ENCODE data around the gene HES5.

Gene HES5

DNA sequence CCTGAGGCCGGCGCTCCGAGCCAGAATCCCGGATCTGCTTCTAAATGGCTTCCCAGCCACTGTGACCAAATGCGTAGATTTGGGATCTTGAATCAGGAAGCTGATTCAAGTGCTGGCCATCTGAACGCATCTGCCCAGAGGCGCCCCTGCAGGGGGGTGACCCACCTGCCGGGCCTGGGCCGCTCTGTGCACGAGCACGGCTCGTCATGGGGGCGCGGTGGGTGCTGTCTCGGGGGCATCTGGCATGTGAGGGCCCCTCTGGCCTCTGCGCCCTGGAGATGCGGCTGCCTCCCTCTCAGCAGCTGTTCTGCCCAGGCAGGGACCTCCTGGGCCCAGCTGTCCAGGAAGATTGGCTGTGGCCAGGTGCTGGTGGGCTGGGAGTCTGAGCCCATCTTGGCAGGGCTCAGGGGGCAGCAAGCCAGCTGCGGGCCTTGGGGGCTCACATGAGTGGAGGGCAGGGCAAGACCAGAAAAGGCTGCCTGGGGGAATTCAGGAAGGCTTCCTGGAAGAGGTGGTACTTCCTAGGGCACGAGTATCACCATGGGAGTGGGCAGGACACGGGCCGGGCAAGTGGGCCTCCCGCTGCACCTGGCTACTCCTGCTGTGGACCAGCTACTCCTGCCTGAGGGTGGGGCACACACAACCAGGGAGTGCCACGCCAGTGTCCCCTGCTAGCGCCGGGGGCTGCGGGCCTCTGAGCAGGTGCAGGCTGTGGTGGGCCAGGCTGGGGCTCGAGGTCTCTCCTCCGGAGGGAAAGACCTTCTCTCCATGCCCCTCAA, 28.8 kb downstream of the HES5 start:
- DNase-seq (ENCODE audit: low read depth, low spot score) = no peak

- DNase-seq (ENCODE audit: low read depth, low spot score) = no peak
Measured at GRCh38 chr1:2499986-2500596, 30.0 kb downstream of the HES5 start.

DNA sequence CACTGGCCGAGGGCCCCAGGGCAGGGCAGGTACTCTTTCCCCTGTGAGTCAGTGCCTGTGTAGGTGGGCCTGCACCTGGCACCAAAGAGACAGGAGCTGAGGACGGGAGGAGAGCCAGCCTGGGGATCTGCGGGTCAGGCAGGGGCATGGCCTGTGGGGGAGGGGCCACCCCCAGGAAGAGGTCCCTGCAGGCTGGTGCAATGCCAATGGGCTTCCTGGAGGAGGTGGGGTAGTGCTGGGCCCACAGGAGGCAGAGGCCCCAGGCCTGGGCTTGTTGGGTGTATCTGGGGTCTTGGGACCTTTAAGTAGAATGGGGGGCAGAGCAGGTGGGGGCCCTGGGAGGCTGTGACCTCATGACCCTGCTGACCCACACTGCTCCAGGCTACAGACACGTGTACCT, 30.8 kb downstream of the HES5 start:
- no peak for DNase-seq (ENCODE audit: low read depth, low spot score)

GRCh38 chr1:2498648-2499047, 31.4 kb downstream of the HES5 start:
- no peak for DNase-seq (ENCODE audit: low read depth, low spot score)

DNA sequence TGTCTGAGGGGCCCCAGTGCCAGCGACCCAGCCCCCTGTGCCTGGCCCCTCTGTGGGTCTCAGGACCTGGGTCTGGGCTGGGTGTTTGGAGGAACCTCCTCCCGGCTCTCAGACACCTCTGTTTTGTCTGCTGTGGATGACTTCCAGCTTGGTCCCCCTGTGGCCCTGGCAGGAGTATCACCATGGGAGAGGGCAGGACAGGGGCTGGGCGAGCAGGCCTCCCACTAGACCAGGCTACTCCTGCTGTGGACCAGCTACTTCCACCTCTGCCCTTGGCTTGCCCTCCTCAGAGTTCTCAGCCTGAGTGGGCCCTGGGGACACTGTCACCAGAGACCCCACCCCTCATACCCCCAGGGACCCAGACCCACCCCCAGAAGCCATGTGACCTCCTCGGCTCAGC, 32.2 kb downstream of the HES5 start:
- DNase-seq (ENCODE audit: low read depth, low spot score) = no peak

GRCh38 chr1:2496746-2497145, 33.3 kb downstream of the HES5 start:
- DNase-seq (ENCODE audit: low read depth, low spot score) = no peak

DNA sequence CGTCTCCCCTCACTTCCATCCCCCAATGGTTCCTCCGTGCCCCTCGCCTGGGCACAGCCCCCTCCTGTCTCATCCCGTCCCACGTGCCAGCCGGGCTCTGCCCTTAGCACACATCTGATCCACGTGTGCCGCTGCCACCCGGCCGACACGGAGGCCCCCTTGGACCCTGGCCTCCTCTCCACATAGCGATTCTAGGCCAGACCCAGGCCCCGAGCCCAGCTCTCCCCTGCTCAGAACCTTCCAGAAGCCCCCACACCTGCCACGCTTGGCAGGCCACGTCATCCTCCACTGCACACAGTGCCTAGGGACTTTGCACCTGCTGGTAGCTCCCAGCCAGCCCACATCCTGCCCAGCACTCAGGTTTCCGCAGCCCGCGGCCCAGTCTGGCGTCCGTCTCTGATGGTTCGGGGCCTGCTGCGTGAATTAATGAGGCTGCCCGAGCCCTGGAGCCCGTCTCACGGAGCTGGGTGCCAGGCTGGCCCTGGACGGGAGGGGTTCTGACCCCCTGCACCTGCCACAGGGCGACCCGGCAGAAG, 33.9 kb downstream of the HES5 start:
- DNase-seq (ENCODE audit: low read depth, low spot score) = no peak

GRCh38 chr1:2495546-2495945, 34.5 kb downstream of the HES5 start:
- no peak for DNase-seq (ENCODE audit: low read depth, low spot score)

DNA sequence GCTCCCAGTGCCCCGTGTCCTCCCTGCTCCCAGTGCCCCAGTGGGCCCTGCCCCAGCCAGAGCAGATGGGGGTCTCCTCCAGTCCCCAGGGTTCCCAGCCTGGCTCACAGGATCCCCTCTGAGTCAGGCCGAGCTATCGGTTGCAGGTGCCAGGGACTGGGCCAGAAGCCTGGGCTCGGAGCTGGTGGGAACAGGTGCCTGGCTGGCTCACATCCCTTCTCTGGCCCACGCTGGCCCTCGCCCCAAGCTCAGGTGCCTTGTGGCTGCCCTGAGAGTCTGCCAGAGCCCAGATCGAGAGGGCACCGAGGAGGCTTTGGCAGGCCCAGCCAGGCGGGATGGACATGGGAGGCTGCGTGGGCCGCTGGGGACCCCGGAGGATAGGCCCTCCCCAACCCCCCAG, 35.0 kb downstream of the HES5 start:
- DNase-seq (ENCODE audit: low read depth, low spot score) = no peak

- peak; percentile 68 for DNase-seq (ENCODE audit: low read depth, low spot score)
Measured at GRCh38 chr1:2494323-2494693, 35.8 kb downstream of the HES5 start.

GRCh38 chr1:2493691-2494322, 36.3 kb downstream of the HES5 start:
- no peak for DNase-seq (ENCODE audit: low read depth, low spot score)

- DNase-seq (ENCODE audit: low read depth, low spot score) = no peak
Measured at GRCh38 chr1:2493218-2493617, 36.8 kb downstream of the HES5 start.

DNA sequence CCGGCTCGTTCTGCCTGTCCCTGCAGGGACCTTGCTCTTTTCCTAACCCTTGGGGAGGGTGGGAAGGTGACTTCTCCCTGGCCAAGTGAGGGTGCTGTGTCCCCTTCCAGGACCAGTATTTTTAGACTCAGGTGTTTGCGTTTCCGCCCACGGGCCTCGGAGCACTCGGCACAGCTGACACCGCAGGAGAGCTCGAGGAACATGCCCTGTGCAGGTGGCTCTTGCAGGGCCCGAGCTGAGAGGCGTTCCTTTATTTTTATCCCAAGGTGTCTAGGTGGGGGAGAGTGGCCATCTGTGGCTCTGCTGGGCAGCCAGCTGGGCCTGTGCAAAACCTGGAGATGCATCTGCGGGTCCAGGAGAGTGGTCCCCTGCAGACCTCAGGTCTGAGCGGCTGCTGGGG, 38.0 kb downstream of the HES5 start:
- no peak for DNase-seq (ENCODE audit: low read depth, low spot score)

DNA sequence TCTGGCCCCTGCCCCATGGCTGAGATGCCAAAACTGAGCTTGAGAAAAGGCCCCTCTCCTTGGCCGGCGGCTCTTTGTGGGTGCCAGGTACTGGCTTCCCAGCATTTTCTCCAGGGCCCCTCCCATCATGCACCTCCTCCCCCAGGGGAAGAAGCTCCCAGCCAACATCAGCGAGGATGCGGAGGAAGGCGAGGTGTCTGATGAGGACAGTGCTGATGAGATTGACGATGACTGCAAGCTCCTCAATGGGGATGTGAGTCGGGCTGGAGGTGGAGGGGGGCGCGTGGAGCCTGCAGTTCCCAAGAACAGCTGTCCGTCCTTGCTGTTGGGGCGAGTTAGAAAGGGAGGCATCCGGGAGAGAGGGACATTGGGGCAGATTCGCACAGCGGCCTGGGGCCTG, 40.4 kb downstream of the HES5 start:
- no peak for DNase-seq (ENCODE audit: low read depth, low spot score)

GRCh38 chr1:2488688-2489087, 41.4 kb downstream of the HES5 start:
- no peak for DNase-seq (ENCODE audit: low read depth, low spot score)

GRCh38 chr1:2486558-2486957, 43.5 kb downstream of the HES5 start:
- no peak for DNase-seq (ENCODE audit: low read depth, low spot score)

DNA sequence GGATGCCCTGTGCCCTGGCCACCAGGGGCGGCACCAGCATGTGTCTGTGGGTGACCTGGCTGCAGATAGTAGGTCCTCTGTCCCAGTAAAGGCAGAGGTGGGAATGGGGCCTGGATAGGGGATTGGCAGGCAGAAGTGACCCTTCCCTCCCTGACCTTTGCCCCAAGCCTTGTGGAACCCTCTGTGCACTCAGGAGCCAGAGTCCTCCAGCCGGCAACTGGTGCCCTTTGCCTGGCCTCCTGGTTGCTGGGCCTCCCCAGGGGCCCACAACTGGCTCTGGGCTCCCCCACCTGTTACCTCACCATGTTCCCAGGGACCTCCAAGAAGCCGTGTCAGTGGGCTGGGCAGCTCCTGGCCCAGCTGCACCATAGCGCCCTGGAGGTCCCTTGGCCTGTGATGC, 44.0 kb downstream of the HES5 start:
- DNase-seq (ENCODE audit: low read depth, low spot score) = no peak

- no peak for DNase-seq (ENCODE audit: low read depth, low spot score)
Measured at GRCh38 chr1:2483970-2484369, 46.1 kb downstream of the HES5 start.

GRCh38 chr1:2483026-2483425, 47.0 kb downstream of the HES5 start:
- no peak for DNase-seq (ENCODE audit: low read depth, low spot score)

- DNase-seq (ENCODE audit: low read depth, low spot score) = no peak
Measured at GRCh38 chr1:2482588-2482987, 47.5 kb downstream of the HES5 start.

DNA sequence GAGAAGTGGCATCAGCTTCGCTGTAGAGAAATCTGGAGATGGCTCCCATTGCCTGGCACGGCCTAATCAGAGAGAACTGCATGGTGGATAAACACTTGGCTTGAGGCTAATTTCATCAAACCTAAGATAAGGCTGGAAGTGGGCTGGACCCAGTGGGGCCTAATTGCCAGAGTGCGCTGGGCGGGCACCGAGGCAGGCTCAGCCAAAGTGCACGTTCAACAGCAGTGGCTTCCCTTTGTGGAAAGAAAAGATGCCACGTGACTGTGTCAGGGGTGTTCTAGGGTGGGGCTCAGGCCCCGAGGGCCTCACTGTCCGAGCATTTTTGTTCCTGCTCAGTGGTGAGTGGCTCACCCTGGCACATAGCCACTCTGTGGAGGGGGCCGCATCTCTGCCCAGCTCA, 48.2 kb downstream of the HES5 start:
- no peak for DNase-seq (ENCODE audit: low read depth, low spot score)

GRCh38 chr1:2480986-2481364, 49.1 kb downstream of the HES5 start:
- DNase-seq (ENCODE audit: low read depth, low spot score) = no peak

Measured in ELF-1 (cell line).